GM12865 (cell line): ENCODE data around the gene SPOCK1.

Source experiments
- DNase-seq: peaks from one replicate; pipeline ENCODE4 v3.0.0; 2010; ENCODE audit warnings: low read depth
- H3K4me3 ChIP-seq: 2 replicates; pipeline ENCODE4 v1.5.1; 2011; ENCODE audit warnings: mild to moderate bottlenecking, low read depth, low read length, control low read depth
- TF ChIP-seq, protein P1 (sequence below): IDR thresholded peaks from 2 replicates; pipeline ENCODE4 v1.5.1; 2011; ENCODE audit warnings: low read length, control low read depth, low read depth, inconsistent platforms; ENCODE audit not compliant: insufficient read depth; ENCODE audit errors: missing control alignments

Gene SPOCK1

DNA sequence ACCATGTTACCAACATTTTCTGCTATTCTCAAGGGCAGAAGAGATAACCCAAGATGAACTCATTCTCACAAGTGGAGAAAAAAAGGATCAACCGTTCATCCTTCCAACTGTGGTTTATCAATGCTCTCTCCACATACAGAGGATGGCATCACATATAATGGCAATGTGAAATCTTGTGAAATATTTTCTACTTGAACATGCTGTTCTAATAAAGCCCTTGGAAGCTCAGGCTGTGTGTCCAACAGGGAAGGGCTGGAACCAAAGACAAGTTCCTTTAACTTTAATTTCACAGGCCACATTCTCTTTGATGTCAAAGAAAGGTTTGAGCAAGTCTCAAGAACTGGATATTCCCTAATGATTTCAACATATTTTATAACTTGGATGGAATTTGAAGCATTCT, 230.5 kb downstream of the SPOCK1 start:
- TF ChIP-seq, protein P1, sequence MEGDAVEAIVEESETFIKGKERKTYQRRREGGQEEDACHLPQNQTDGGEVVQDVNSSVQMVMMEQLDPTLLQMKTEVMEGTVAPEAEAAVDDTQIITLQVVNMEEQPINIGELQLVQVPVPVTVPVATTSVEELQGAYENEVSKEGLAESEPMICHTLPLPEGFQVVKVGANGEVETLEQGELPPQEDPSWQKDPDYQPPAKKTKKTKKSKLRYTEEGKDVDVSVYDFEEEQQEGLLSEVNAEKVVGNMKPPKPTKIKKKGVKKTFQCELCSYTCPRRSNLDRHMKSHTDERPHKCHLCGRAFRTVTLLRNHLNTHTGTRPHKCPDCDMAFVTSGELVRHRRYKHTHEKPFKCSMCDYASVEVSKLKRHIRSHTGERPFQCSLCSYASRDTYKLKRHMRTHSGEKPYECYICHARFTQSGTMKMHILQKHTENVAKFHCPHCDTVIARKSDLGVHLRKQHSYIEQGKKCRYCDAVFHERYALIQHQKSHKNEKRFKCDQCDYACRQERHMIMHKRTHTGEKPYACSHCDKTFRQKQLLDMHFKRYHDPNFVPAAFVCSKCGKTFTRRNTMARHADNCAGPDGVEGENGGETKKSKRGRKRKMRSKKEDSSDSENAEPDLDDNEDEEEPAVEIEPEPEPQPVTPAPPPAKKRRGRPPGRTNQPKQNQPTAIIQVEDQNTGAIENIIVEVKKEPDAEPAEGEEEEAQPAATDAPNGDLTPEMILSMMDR = no peak
- H3K4me3 ChIP-seq = no peak overlapping the region
- DNase-seq = no peak

DNA sequence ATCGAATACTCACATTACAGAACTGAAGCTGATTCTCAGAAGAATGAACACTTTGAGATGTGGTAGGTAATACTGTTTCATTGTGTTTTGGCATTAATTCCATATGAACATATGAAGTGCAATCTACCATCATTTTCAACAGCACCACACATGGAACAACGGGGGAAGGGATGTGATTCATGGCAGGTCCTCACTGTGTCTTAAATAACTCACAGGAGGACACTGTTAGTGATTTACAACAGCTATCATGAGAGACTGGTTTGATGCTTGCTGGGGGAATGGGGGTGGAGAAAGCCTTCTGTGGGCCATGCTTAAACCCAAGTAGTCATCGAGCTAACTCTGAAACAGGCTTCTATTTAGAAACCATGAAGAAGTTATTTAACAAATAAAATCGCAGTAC, 232.9 kb downstream of the SPOCK1 start:
- DNase-seq = no peak
- H3K4me3 ChIP-seq = no peak overlapping the region
- TF ChIP-seq, protein P1 = no peak

DNA sequence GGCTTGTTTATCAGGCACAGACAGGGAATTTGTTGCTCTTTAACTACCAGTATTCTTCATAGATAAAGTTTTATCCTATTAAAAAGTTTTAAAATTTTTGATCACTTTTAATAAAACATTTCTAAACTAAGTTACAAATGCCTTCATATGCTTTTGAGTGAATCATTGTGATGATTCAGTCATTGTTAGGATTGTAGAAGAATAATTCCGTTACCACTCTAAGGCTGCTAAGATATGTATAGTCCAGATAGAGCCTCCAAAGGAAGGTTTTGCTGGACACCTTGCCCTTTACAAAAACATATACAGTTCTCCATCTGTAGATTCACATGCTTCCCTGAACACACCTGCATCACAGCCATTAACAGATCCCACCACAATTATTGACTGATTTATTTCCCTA, 233.7 kb downstream of the SPOCK1 start:
- H3K4me3 ChIP-seq = no peak overlapping the region
- DNase-seq = no peak
- TF ChIP-seq, protein P1 = no peak

DNA sequence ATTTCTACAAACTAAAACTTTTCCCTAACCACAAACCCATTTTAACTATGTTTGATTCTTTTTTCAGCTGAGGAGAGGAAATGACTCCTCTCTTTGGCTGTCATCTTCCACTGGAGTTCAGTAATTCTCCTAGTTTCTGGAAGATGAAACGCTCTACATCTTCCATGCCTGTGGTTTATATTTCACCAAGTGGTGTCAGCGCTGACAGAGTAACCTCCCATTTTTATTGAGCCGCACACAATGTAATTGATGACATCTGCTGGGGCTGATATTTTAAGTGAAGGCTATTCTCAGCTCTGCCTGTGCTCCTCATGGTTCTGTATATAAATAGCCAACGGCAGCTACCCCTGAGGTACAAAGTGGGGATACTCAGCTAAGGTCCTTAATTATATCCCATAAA, 234.6 kb downstream of the SPOCK1 start:
- no peak for DNase-seq
- H3K4me3 ChIP-seq = no peak overlapping the region
- TF ChIP-seq, protein P1 = no peak

DNA sequence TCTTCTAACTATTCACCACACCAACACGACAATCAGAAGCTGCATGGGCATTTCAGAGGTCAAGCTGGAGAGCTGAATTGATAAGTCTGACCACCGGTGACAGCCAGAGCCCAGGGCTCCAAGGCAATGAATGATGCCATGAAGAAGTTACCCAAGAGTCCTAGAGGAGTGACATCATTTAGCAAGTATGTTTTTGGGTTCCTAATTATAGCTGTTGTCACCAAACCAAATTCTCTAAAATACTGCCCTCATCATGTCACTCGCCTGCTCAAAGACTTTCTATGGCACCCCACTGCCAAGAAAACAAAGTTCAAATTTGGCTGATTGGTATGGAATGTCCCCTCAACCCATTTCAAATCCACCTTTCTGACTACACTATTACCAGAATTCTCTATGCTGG, 235.1 kb downstream of the SPOCK1 start:
- TF ChIP-seq, protein P1 = no peak
- H3K4me3 ChIP-seq = no peak overlapping the region
- DNase-seq = no peak

DNA sequence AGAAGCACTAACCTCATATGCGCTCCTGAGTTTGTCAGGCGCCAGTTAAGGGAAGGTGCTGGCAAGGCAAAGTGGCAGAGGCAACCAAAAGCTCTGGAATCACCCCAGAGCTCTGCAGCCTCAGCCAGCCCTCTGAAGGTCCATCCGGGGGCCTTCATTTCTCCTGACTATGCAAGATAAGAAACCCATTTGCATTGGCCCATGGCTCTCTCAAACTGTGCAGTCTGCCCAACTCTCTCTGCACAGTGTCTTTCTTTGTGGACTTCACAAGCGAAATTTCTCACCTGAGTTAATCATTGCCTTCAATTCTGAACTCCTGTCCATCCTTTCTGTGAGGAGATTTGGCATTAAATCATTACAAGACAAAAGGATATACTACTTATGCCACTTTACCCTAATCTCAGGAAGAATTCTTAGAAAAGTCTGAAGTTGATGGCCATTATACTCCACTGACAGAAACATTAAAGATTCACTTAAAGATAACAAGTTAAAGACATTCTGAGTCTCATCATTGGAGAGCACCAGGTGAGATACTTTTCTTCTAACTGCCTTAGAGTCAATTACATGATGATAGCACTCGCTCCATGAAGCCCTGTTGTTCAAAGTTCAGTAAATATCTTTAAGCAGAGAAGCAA, 235.6 kb downstream of the SPOCK1 start:
- DNase-seq = no peak
- TF ChIP-seq, protein P1 = no peak
- no peak overlapping the region for H3K4me3 ChIP-seq

DNA sequence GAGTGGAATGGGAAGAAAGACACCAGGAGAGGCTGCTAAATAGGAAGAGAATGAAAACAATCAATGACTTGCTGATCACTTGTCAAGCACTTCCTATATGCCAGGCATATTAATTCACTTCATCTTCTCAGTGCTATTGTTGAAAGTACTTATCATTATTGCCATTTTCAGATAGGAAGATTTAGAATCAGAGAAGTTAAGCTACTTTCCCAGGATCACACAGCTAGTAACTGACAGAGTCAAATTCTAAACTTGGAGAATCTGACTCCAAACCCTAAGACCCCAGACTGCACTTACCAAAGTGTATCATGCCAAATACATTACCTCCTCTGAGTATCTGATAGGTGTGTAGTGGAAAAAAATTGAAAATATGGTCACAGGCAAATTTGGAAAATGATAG, 236.3 kb downstream of the SPOCK1 start:
- no peak overlapping the region for H3K4me3 ChIP-seq
- no peak for DNase-seq
- TF ChIP-seq, protein P1 = no peak
